IPS-18c (cell line): Measurements from ENCODE around the gene PCDHGB3.
A peak's percentile ranks its signal among the peaks of the same experiment; 100 is the strongest.
"Not testable (repeated sequence)": the region's sequence is repeated elsewhere in the genome, so short reads cannot be mapped to it uniquely, and the experiment has no call there.

Experiments
- H3K4me3 ChIP-seq: 2 replicates; pipeline ENCODE4 v1.7.0; 2013; ENCODE audit warnings: low read depth, mild to moderate bottlenecking, low read length, moderate library complexity; ENCODE audit not compliant: insufficient read depth
- H3K9me3 ChIP-seq: one replicate; pipeline ENCODE4 v1.6.1; 2013; ENCODE audit warnings: mild to moderate bottlenecking, low read length, moderate library complexity; ENCODE audit not compliant: control insufficient read depth, insufficient read depth

PCDHGB3 gene

DNA sequence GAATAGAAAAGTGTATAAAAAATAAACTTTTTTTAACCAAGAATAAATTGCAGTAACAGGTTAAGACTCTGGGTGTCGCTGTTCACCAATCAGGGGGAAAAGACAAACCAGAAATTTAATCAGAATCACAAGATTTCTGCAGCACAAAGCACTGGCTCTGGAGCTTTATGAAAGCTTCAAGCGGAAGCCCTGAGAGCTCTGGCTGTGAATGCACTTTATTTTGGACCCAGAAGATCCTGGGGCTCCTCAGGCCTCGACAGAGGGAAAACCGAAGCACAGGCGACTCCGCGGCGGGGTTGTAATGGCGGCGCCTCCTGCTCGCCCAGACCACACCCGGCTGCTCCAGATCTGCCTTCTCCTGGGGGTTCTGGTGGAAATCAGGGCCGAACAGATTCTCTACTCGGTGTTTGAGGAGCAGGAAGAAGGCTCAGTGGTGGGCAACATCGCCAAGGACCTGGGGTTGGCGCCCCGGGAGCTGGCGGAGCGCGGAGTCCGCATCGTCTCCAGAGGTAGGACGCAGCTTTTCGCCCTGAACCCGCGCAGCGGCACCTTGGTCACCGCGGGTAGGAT is 15.1 kb upstream of the PCDHGB3 start, which contains the start of gene PCDHGA4:
PCDHGA4 (plus strand) TSS at position 122 of the 570 bp plus-strand sequence; CDS start at position 209, 87 bp downstream.
- Histone ChIP-seq H3K4me3 (no peak within 1 kb of the TSS), H3K9me3 (peaks cover 22% of the 10 kb centered on the region)

DNA sequence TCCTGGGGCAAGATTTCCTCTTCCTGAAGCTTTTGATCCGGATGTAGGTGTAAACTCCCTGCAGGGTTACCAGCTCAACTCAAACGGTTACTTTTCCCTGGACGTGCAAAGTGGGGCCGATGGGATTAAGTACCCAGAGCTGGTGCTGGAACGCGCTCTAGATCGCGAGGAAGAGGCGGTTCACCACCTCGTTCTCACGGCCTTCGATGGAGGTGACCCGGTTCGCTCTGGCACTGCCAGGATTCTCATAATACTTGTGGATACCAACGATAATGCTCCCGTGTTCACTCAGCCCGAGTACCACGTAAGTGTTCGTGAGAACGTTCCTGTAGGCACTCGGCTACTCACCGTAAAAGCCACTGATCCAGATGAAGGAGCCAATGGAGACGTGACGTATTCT is 14.4 kb upstream of the PCDHGB3 start:
- Histone ChIP-seq H3K9me3 (peaks cover 21% of the 10 kb centered on the region), H3K4me3 (no peak overlapping the region)

DNA sequence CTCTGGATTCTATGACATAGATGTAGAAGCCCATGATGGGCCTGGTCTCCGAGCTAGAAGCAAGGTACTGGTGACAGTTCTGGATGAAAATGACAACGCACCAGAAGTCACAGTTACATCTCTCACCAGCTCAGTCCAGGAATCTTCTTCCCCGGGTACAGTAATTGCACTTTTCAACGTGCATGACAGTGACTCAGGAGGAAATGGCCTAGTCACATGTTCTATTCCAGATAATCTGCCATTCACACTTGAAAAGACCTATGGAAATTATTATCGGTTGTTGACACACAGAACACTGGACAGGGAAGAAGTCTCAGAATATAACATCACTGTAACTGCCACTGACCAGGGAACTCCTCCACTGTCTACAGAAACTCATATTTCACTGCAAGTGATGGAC is 13.9 kb upstream of the PCDHGB3 start:
- peaks cover 24% of the 10 kb centered on the region for H3K9me3 ChIP-seq
- no peak overlapping the region for H3K4me3 ChIP-seq

DNA sequence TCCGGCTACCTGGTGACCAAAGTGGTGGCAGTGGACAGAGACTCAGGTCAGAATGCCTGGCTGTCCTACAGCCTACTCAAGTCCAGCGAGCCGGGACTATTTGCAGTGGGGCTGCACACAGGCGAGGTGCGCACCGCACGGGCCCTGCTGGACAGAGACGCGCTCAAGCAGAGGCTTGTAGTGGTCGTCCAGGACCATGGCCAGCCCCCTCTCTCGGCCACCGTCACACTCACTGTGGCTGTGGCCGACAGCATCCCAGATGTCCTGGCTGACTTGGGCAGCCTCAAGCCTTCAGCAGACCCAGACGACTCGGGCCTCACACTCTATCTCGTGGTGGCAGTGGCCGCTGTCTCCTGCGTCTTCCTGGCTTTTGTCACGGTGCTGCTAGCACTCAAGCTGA is 13.1 kb upstream of the PCDHGB3 start:
- Histone ChIP-seq H3K4me3 (no peak overlapping the region), H3K9me3 (peaks cover 25% of the 10 kb centered on the region)

DNA sequence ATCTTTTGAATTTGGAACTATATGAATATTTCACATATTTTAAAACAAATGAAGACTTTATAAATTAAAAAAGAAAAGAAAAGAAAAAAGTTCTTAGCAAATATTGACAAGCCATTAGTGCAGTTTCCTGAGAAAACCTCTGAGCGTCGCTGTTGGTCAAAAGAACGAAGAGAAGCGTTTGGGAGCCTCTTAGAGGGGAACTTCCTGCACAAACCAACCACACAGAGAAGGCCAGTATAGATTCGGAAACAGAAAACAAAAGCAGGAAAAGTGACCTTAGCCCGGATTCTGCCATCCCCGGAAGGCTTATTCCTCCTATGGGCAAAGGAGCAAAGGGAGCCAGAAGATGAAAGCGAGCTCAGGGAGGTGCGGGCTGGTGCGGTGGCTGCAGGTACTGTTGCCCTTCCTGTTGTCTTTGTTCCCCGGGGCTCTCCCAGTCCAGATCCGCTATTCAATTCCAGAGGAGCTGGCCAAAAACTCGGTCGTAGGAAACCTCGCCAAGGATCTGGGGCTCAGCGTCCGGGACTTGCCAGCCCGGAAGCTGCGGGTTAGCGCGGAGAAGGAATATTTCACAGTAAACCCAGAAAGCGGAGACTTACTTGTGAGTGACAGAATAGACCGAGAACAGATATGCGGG is 10.1 kb upstream of the PCDHGB3 start, which contains the start of gene PCDHGB2:
PCDHGB2 (plus strand) TSS at position 205 of the 637 bp plus-strand sequence; CDS start at position 347, 142 bp downstream.
- peaks cover 27% of the 10 kb centered on the region for H3K9me3 ChIP-seq
- no peak within 1 kb of the TSS; the same call in 1 of the 2 replicates for H3K4me3 ChIP-seq

DNA sequence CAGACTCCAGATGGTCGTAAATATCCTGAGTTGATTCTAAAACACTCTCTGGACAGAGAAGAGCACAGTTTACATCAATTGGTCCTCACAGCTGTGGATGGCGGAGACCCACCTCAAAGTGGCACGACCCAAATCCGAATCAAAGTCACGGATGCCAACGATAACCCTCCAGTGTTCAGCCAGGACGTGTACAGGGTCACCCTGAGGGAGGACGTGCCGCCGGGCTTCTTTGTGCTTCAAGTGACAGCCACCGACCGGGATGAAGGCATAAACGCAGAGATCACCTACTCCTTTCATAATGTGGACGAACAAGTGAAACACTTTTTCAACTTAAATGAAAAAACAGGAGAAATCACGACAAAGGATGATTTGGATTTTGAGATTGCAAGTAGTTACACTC is 9.4 kb upstream of the PCDHGB3 start:
- Histone ChIP-seq H3K4me3 (no peak overlapping the region; the same call in 1 of the 2 replicates), H3K9me3 (peaks cover 28% of the 10 kb centered on the region)

DNA sequence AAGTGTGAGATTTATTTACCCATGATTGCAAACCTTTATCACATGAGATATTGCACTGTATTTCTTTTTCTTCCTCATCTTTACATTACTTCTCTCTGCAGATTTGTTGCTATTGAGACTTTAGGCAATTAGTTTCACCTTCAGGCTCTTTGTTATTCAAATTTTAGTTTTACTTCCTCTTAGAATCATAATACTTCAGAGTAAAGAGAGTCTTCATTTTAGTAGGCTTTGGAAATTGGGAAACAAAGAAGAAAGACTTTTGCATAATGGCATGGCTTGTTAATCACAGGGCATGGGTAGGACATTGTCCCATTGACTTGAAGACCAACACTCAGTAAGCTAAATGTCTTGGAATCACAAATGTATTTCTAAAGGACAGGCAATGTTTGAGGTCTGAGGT is 7.3 kb upstream of the PCDHGB3 start:
- H3K9me3 ChIP-seq = peaks cover 23% of the 10 kb centered on the region
- H3K4me3 ChIP-seq = no peak overlapping the region

DNA sequence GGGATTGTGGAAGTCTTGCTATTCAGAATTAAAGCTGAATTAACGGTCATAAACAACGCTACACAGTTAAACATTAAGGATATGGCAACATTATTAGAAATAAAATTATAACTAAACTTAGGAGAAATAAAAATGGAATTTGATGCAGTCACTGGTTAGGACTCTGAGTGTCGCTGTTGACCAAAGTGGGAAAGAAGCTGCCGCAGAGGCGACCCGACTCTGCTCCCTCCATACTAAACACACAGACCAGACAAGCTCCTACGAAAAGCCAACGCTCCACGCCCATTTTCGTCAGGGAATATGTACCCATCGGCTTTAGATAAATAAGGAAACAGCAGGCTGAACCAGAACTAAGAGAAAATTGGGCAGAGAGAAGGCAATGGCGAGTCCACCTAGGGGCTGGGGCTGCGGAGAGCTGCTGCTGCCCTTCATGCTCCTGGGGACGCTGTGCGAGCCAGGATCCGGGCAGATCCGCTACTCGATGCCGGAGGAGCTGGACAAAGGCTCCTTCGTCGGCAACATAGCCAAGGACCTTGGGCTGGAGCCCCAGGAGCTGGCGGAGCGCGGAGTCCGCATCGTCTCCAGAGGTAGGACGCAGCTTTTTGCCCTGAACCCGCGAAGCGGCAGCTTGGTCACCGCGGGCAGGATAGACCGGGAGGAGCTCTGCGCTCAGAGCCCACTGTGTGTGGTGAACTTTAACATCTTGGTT is 5.9 kb upstream of the PCDHGB3 start, which contains the start of gene PCDHGA5:
PCDHGA5 (plus strand) TSS at position 211 of the 709 bp plus-strand sequence; CDS start at position 380, 169 bp downstream.
- 0 out of 2 replicates have a peak within 1 kb of the TSS, but pooled peaks have one; percentile 9 for H3K4me3 ChIP-seq
- H3K9me3 ChIP-seq = peaks cover 23% of the 10 kb centered on the region

DNA sequence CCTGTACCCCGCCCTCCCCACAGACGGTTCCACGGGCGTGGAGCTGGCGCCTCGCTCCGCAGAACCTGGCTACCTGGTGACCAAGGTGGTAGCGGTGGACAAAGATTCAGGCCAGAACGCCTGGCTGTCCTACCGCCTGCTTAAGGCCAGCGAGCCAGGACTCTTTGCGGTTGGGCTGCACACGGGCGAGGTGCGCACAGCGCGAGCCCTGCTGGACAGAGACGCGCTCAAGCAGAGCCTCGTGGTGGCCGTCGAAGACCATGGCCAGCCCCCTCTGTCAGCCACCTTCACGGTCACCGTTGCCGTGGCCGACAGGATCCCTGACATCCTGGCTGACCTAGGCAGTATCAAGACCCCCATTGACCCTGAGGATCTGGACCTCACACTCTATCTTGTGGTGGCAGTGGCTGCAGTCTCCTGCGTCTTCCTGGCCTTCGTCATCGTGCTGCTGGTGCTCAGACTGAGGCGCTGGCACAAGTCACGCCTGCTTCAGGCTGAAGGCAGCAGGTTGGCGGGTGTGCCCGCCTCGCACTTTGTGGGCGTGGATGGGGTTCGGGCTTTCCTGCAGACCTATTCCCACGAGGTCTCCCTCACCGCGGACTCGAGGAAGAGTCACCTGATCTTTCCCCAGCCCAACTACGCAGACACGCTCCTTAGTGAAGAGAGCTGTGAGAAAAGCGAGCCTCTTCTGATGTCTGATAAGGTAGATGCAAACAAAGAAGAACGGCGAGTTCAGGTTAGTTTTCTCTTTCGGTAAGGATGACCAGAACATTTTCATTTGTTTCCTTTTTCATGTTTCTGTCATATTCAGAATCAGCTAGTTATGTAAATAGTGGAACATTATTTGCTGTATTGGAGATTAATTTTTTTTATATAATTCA is 3.8 kb upstream of the PCDHGB3 start:
- H3K4me3 ChIP-seq = no peak overlapping the region
- peaks cover 16% of the 10 kb centered on the region for H3K9me3 ChIP-seq

DNA sequence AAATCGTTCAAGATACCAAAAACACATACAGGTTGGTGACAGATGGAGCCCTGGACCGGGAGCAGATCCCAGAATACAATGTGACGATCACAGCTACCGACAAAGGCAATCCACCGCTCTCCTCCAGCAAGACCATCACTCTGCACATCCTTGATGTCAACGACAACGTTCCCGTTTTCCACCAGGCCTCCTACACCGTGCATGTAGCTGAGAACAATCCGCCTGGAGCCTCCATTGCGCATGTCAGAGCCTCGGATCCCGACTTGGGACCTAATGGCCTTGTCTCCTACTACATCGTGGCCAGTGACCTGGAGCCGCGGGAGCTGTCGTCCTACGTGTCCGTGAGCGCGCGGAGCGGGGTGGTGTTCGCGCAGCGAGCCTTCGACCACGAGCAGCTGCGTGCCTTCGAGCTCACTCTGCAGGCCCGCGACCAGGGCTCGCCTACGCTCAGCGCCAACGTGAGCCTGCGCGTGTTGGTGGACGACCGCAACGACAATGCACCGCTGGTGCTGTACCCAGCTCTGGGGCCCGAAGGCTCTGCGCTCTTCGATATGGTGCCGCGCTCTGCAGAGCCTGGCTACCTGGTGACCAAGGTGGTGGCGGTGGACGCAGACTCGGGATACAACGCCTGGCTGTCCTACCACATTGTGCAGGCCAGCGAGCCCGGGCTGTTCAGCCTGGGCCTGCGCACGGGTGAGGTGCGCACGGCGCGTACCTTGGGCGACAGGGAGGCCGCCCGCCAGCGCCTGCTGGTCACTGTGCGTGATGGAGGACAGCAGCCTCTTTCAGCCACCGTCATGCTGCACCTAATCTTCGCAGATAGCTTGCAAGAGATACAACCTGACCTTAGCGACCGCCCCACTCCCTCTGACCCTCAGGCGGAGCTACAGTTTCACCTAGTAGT is 1.8 kb downstream of the PCDHGB3 start:
- no peak overlapping the region for H3K4me3 ChIP-seq
- H3K9me3 ChIP-seq = peaks cover 17% of the 10 kb centered on the region

DNA sequence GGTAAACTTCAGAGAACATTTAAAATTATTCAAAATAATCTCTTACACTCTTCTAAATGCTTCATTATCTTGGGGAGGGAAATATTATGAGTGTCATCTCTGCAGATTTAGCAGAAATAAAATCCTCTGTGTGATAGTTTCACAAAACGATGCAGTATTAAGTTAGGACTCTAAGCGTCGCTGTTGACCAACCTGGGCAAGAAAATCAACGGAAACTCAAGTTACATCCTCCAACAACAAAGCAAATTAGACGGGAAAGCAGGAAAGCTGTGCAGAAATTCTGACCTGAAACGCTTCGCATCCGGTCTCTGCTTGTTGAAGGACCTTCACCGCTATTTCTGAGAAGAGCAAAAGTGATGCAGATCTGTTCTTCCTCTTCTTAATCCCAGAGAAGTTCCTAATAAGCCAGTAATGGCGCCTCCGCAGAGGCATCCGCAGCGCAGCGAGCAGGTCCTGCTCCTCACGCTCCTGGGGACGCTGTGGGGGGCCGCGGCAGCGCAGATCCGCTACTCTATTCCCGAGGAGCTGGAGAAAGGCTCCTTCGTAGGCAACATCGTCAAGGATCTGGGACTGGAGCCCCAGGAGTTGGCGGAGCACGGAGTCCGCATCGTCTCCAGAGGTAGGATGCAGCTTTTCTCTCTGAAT is 3.8 kb downstream of the PCDHGB3 start, which contains the start of gene PCDHGA6:
PCDHGA6 (plus strand) TSS at position 219 of the 645 bp plus-strand sequence; CDS start at position 412, 193 bp downstream.
- H3K9me3 ChIP-seq = peaks cover 17% of the 10 kb centered on the region
- no peak within 1 kb of the TSS; the same call in 1 of the 2 replicates for H3K4me3 ChIP-seq

DNA sequence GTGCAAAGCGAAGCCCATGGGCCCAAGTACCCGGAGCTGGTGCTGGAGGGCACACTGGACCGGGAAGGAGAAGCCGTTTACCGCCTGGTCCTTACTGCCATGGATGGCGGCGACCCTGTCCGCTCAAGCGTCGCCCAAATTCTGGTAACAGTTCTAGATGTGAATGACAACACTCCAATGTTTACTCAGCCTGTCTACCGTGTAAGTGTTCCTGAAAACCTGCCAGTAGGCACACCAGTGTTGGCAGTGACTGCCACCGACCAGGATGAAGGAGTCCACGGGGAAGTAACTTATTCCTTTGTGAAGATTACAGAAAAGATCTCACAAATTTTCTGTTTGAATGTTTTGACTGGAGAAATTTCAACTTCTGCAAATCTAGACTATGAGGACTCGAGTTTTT is 4.6 kb downstream of the PCDHGB3 start:
- peaks cover 17% of the 10 kb centered on the region for H3K9me3 ChIP-seq
- H3K4me3 ChIP-seq = no peak overlapping the region; the same call in 1 of the 2 replicates

DNA sequence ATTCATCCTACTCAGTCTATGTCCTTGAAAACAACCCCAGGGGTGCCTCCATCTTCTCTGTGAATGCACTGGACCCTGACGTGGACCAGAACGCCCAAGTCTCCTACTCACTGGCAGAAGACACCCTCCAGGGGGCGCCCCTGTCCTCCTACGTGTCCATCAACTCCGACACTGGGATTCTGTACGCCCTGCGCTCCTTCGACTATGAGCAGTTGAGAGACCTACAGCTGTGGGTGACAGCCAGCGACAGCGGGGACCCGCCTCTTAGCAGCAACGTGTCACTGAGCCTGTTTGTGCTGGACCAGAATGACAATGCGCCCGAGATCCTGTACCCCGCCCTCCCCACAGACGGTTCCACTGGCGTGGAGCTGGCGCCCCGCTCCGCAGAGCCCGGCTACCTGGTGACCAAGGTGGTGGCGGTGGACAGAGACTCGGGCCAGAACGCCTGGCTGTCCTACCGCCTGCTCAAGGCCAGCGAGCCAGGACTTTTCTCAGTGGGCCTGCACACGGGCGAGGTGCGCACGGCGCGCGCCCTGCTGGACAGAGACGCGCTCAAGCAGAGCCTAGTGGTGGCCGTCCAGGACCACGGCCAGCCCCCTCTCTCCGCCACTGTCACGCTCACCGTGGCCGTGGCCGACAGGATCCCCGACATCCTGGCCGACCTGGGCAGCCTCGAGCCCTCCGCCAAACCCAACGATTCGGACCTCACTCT is 5.6 kb downstream of the PCDHGB3 start:
- H3K9me3 ChIP-seq = peaks cover 20% of the 10 kb centered on the region
- H3K4me3 ChIP-seq = not testable (repeated sequence)

DNA sequence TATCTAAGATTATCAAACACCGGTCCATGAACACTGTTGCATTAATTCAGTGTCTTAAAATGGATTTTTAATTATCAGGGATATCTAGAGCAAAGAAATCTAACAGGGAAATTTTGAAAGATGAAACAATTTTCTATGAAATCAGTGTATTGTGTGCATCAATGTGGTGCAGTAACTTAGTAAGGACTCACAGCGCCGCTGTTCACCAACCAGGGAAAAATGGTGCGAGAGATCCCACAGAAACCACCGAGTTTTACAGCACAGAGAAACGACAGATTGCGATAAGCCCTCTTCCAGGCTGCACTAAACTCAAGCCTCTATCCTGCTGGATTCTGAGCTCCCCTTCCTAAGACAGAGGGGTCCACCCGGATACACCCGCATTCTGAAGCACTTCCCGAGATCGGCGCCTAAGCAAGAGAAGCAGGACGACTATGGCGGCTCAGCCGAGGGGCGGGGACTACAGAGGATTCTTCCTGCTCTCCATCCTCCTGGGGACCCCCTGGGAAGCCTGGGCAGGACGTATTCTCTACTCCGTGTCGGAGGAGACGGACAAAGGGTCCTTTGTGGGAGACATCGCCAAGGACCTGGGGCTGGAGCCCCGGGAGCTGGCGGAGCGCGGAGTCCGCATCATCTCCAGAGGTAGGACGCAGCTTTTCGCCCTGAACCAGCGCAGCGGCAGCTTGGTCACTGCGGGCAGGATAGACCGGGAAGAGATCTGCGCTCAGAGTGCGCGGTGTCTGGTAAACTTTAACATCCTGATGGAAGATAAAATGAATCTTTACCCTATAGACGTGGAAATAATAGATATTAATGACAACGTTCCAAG is 12.6 kb downstream of the PCDHGB3 start, which contains the start of gene PCDHGA7:
PCDHGA7 (plus strand) TSS at position 274 of the 826 bp plus-strand sequence; CDS start at position 432, 158 bp downstream.
- H3K9me3 ChIP-seq = peaks cover 10% of the 10 kb centered on the region

More for the DNA sequence above, 12.6 kb downstream of the PCDHGB3 start, which contains the start of gene PCDHGA7:
- no peak within 1 kb of the TSS; the same call in 1 of the 2 replicates for H3K4me3 ChIP-seq
